Measurements from ENCODE around the gene ALPK1. TPM values are rescaled to one million over a fixed set of nuclear protein-coding genes. Genes with fewer than 3 reads are reported as not detected.
"Not testable (repeated sequence)": the region's sequence is repeated elsewhere in the genome, so short reads cannot be mapped to it uniquely, and the experiment has no call there.

ALPK1 gene
- polyA plus RNA-seq, 3 donors: 10.3 to 10.9 (median 10.5) TPM

DNA sequence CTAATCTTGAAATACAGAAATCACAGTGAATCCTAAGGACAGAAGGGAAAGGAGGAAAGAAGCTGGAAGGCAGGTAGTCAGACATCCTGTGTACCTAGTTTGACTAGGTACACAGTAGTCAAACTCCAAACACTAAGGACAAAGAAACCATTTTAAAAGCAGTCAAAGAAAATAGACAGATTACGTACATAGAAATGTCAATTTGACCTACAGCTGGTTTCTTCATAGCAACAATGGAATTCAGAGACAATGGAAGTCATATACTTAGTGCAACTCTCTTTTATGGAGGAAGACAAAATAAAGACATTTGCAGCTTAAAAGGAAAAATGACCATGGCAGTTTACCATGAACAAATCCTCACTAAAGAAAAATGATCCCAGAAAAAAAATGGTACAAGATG lies 139.8 kb downstream of the ALPK1 start:
- DNase-seq (ENCODE audit: low read depth in 3 of 3, low spot score in 2 of 3): no peak

DNA sequence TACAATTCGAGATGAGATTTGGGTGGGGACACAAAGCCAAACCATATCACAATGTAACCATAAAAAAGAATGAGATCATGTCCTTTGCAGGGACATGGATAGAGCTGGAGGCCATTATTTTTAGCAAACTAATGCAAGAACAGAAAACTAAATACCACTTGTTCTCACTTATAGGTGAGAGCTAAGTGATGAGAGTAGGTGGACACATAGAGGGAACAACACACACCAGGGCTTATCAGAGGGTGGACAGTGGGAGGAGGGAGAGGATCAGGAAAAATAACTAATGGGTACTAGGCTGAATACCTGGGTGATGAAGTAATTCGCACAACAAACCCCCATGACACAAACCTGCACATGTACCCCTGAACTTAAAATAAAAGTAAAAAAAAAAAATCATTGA lies 145.1 kb downstream of the ALPK1 start:
- not testable (repeated sequence) for DNase-seq (ENCODE audit: low read depth in 3 of 3, low spot score in 2 of 3)

DNA sequence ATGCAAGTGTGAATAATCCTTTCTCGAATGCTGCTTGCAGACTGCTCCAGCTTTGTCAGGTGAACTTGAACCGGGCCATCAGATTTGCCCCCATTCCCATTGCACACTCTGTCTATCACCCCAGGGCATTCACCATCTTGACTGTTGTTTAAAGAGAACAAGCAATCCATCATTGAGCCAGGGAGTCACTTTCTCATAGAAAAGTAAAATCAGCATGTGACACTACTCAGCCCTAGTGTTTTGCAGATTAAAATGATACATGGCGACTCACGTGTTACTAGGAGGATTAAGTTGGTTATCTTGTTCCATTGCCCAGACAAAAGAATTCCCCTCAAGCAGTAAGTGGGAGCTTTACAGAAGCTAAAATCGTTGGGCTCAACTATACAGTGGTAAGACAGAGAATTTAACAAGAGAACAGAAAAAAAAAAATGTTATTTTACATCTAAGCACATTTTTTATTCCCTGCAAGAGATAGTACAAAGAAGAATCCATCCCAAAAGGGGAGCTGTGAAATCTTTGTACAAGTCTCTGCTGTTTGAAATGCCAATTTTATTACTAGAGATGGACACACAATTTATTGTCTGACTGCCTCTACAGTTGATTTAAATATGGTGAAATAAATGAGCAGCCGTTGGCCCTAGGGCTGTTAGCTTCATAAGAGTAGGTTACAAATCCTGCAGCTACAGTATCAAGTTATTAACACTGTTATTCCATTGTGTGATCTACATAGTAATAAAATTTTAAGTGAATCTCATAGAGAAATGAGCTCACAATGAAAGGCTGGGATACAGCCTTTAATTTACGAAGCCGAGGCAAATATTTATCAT lies 151.3 kb downstream of the ALPK1 start:
- no peak for DNase-seq (ENCODE audit: low read depth in 3 of 3, low spot score in 2 of 3)

DNA sequence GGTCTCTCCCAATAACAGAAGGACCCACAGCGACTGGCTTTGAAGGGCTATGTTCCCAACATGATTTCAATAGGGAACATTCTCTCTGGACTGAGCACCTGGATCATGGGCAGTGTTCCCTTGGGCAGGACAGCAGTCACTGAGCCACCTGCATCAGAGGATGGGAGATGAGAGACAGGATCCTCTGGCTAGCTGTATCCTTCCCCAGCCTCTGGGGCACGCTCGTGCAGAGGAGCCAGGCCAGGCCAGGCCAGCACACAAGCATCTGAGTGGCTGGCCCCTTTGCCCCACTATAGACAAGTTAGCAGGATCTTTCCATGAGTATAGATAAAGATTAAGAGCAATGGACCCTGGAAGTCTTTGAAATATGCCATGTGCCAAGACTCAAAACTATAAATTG lies 152.5 kb downstream of the ALPK1 start:
- no peak for DNase-seq (ENCODE audit: low read depth in 3 of 3, low spot score in 2 of 3)

GRCh38 chr4:112451104-112451503 lies 153.9 kb downstream of the ALPK1 start:
- DNase-seq (ENCODE audit: low read depth in 3 of 3, low spot score in 2 of 3): no peak

- no peak for DNase-seq (ENCODE audit: low read depth in 3 of 3, low spot score in 2 of 3)
These were observed 154.7 kb downstream of the ALPK1 start for GRCh38 chr4:112451831-112452230.

DNA sequence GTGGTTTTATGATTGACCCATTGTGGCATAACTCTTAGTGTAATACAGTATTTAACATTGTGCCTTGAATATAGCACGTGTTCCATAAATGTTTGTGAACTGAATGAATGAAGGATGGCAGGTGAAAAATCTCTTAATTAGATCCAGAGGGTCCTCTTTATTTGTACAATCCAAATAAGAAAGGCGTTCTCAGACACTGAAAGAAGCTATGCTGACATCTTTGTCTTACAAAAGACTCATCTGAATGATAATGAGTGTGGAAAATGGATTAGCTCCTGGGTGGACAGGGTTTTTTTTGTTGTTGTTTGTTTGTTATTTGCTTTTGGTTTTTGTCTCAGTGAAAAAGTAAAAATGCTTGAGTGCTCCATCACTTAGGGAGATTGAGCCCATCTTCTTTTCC lies 156.2 kb downstream of the ALPK1 start:
- no peak for DNase-seq (ENCODE audit: low read depth in 3 of 3, low spot score in 2 of 3)

DNA sequence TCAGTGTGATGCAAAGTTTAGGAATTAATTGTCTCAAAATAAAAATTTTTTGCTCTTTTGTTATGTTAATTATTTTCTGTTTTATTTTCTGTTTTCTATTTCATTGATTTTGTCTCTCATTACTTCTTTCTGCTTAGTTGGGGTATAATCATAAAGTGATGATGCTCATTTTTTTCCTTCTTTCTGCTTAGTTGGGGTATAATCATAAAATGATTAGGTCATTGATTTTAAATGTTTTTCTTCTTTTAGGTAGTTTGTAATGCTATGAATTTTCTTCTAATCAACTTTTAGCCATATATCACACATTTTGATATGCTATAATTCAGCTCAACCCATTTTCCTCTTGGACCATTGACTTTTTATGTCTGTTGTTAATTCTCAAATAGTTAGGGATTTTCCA lies 175.1 kb downstream of the ALPK1 start:
- no peak for DNase-seq (ENCODE audit: low read depth in 3 of 3, low spot score in 2 of 3)

DNA sequence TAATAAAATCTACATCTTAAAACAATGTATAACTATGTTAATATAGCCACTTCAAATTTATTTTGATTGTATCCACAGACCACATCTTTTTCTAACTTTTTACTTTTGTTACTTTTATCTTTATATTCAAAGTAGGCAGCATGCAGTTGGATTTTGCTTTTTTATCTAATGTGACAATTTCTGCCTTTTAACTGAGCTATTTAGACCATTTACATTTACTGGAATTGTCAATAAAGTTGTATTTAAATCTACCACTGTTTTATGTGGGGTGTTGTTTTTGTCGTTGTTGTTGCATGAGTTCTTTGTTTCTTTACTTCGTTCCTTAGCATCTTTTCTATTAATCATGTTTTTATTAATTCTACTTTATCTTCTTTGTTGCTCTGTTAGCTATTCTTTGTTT lies 176.8 kb downstream of the ALPK1 start:
- no peak for DNase-seq (ENCODE audit: low read depth in 3 of 3, low spot score in 2 of 3)

DNA sequence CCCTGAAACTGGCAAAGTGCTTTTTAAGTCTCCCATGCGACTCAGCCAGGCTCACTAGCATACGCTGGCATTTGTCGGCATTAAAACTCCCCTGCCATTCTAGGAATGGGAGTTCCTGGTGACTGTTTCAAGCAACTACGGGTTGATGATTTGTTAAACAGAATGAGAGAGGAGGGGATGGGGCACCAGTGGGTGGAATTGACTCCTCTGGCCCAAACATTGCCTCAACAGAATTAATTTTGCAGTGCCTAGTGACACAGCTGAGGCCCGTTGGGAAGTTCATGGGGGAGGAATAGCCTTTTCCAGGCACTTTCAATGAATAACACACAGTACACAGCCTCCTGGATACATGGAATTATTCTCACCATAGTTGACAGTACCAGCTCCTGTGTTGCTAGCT lies 188.8 kb downstream of the ALPK1 start:
- no peak for DNase-seq (ENCODE audit: low read depth in 3 of 3, low spot score in 2 of 3)

DNA sequence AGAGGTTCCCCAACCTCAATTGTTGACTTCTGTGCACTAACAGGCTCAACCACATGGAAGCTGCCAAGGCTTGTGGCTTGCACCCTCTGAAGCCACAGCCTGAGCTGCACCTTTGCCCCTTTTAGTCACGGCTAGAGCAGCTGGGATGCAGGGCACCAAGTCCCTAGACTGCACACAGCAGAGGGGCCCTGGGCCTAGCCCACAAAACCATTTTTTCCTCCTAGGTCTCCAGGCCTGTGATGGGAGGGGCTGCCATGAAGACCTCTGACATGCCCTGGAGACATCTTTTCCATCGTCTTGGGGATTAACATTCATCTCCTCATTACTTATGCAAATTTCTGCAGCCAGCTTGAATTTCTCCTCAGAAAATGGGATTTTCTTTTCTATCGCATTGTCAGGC lies 193.6 kb downstream of the ALPK1 start:
- DNase-seq (ENCODE audit: low read depth in 3 of 3, low spot score in 2 of 3): not testable (repeated sequence)

Other genes starting within 250 kb of the ALPK1 start
- gene FAM241A, start 151.9 kb upstream of the ALPK1 start, polyA plus RNA-seq (ENCODE audit: insufficient read length in 3 of 3): 1 to 10 TPM; 1.4 to 1.7 (median 1.6) TPM
- gene AP1AR, start 65.6 kb upstream of the ALPK1 start, polyA plus RNA-seq (ENCODE audit: insufficient read length in 3 of 3): 10 to 100 TPM; 38.0 to 42.7 (median 40.2) TPM
- gene TIFA, start 11.5 kb upstream of the ALPK1 start, polyA plus RNA-seq (ENCODE audit: insufficient read length in 3 of 3): 10 to 100 TPM; 17.1 to 17.5 (median 17.5) TPM
- gene NEUROG2, start 218.8 kb downstream of the ALPK1 start, polyA plus RNA-seq (ENCODE audit: insufficient read length in 3 of 3): not detected